SW 1271 (cell line): Measurements from ENCODE around the gene FTH1.
"Not testable (repeated sequence)": the region's sequence is repeated elsewhere in the genome, so short reads cannot be mapped to it uniquely, and the experiment has no call there.

Source experiments
- DNase-seq, 2 experiments: peaks; one replicate each; lab custom pipeline; 2025; lab: John Stamatoyannopoulos, UW

FTH1 gene

DNA sequence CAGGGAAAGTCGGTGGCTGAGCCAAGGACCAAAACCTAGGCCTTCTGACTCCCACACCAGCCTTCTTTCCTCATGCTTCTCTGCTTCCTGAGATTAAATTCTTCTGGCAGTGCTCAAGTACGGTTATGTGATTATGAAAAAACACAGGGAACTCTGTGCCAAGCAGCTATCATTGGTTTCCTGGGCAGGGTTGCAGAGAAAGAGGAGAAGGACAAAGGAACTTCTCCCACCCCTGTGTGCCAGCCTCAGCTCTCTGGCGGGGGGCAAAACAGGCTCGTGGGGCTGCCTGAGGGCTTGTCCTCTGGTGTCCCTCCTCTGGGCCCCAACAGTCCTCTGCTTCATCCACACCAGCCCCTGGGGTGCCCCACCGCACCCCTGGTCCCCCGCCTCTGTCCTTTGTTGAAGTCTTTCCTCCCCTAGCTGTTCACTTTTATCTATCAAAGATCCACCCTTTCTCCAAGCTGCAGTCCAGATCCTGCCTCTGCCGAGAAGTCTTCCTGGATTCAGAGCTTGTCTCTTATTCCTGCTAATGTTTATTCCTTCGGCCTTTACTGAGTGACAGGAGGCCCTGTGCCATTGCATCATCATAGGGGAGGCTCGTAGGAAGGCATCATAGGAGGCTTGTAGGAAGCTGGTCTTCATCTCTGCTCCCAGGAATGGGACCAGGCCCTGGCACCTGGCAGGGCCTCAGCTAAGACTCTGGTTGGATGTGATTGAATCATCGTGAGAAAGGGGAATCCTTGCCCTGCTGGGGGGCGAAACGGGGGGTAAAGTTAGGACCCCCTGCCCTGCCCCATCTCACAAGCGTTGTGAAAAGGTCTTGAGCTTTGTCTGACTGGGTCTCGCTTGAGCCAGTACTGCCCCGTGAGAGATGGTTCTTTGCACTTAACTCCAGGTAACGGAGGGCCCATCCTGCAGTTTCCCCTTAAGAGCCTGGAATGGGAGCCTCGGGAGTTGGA lies 11.5 kb upstream of the FTH1 start:
- no peak for DNase-seq

DNA sequence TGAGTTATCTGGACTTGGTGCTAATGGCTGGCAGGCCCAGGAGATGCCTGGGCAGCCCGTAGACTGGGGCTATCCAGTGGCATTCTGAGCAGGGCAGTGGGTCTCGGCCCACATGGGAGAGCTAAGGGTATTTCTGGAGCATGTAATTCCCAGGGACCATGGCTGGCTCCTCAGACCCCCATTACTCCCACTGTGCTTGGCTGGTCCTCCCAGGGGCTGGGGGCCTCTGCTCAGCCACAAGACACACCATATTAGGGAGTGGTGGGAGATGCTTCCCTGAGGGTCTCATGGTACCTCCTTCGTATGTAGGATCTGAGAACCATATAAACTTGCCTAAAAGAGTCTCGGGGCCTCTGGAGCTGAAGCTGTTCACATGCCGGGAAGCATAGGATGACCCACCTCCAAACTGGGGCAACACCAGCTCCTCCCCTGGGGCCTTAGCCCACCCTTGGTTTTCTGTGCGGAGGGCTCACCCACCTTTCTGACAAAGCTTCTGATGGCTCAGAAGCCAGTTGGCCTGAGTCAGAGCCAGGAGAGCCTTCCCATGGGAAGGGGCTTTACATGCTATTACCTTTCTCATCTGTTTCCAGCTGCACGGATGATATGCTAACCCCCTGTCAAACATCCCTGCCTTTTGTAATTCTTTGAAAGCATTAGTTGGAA lies 9.5 kb upstream of the FTH1 start:
- DNase-seq = no peak

DNA sequence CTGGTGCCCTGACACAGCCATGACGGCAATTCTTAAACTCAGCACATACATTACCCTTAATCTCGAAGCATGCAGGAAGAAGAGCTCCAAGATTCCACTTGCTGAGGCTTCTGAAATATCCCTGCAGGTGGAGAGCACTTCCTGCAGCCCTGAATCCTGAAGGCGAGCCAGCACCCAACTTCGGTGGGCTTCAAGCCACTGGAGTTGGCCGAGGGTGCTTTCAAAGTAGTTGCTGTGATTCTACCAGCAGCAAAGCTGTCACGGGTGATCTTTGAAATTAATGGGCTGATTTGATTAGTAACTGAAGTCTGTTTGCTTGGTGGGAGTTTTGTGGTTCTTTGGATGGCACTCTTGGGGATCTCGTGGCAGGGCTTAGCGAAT lies 9.0 kb upstream of the FTH1 start:
- DNase-seq = no peak

DNA sequence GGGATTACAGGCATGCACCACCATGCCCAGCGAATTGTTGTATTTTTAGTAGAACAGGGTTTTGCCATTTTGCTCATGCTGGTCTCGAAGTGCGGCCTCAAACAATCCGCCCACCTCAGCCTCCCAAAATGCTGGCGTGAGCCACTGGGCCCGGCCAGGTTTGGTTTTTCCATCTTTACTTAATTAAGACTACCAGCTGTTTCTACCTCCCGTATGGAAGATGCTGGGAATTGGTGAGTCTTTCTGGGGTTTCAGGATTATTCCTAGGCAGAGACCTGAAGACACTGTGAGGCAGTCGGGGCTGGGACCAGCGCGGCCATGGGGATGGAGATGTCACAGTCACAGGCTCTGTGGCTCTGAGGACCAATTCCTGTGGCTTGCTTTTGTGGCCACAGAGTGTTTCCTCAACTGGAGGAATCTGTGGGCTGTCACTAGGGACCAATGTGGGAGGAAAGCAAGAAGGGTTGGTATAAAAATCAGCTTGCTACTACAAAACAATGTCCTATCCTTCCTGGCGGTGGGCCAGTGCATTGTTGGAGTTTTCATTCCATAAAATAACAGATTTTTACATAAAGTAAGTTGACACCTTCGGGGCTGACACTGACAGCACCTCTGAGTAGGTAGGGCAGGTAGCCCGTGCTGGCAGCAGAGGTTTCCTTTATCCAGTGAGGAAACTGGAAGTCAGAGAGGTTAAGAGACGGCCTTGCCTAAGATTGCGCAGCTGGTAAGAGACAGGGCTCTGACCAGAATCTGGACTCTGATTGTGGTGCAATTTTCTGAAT lies 8.4 kb upstream of the FTH1 start:
- DNase-seq = no peak

DNA sequence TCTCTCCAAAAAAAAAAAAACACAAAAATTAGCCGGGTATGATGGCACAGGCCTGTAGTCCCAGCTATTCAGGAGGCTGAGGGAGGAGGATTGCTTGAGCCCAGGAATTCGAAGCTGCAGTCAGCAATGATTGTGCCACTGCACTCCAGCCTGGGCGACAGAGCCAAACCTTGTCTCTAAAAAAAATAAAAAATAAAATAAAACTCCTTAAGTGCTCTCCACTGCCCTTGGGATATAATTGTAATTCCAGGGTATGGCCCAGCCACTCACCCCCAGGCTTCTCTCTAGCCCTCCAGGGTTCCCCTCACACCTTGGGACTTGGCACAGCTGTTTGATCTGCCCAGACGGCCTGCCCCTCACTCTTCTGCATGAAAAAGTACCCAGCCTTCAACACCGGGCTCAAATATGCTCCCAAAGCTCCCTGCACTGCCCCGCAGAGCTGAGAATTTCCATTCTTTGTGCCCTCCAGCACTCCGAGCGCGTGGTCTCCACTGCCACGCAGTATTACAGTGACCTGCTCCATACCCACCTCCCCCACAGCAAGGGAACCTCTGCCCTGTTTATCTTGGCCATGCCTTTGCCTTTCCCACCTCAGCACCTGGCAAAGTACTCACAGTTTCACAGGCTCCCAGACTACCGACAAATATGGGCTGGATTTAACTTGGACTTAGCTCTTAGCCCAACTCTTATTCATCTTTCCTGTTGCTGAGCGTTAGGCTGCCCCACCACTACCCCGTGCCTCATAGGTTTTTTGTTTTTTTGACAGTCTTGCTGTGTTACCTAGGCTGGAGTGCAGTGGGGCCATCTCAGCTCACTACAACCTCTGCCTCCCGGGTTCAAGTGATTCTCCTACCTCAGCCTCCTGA lies 7.6 kb upstream of the FTH1 start:
- no peak for DNase-seq

DNA sequence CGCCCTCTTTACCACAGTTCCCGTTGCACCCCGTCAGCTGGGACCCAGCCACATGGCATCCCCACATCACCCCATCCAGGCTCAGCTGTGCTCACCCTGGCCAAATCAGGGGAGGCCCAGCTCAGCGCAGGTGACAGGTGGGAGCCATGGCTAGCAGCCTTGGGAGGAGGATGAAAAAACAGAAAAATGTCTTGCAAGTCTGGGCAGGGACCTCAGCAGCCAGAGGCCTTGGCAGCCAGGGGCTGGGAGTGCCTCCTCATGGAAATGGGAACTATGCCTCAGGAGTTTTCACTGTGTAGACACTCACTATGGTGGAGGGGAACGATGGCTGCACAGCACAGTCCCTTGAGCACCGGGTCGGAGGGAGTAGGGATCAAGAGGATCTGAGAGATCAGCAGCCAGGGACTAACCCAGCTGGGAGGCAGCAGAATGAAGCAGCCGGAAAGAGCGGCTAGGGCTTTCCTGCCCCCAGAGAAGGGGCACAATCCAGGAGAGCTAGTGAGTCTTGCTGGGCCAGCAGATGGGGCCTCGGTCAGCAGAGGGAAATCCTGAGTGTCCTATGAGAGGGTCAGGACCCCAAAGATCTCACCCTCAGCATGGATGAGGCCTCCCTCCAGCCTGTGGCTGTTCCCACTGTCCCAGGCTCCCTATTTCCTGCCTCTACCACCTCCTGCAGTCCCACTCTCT lies 6.2 kb upstream of the FTH1 start:
- DNase-seq = no peak

DNA sequence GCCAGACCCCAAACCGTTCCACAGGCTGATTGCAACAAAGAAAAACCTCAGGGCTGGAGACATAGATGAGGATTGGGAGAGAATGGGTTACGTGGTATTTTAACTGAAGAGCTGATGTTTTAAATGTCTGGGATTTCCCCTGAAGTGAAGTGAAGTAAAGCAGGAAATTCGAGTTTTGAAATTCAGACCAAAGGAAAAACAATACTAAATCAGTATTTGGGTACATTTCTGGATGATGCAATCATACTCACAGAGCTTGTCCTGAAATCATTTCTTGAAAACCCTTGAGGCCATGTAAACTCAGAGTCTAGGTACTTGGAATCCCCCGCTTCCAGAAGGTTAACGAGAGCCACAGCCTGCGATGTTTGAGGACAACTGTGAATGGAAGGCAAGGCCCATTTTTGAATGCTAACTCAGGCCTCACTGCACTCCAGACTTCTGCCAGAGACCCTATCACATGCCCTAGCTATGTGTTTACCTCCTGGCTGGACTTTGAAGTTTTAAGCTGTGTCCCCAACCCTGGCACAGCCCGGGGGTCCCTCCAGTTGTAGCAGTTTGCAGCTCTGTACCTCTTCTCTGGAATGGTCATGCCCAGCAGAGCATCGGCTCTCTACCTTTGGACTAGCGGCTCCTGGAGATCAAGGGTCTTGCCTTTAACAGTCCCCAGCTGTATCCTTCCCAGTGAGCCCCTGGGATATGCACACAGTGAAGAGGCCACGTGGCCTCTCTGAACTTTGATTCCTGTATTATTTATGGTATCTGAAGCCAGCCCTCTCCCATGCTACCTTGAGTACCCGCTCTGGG lies 5.4 kb upstream of the FTH1 start:
- no peak for DNase-seq

DNA sequence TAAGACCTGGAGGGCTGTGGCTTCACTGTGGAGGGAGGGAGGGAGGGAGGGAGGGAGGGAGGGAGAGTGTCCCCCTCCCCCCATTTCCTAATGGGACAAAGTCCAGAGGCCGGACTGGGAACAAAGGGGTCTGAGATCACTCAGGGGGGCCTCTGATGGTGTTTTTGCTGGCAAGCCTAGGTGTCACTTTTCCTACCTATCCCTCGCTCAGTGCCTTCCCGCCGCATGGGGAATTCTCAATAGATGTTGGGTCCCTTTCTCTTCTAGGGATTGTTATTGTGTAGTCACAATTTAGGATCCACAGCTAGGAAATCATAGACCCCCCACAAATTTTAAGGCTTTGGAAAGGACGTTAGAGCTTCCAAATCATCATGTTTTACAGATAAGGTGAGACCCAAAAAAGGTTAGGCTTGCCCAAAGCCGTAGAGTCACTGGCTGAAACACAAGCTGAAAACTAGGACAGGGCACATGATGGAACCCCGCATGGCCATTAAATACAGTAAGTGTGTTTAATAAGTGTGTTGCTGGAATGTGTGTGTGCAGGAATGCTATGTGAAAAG lies 4.8 kb upstream of the FTH1 start:
- DNase-seq = no peak

DNA sequence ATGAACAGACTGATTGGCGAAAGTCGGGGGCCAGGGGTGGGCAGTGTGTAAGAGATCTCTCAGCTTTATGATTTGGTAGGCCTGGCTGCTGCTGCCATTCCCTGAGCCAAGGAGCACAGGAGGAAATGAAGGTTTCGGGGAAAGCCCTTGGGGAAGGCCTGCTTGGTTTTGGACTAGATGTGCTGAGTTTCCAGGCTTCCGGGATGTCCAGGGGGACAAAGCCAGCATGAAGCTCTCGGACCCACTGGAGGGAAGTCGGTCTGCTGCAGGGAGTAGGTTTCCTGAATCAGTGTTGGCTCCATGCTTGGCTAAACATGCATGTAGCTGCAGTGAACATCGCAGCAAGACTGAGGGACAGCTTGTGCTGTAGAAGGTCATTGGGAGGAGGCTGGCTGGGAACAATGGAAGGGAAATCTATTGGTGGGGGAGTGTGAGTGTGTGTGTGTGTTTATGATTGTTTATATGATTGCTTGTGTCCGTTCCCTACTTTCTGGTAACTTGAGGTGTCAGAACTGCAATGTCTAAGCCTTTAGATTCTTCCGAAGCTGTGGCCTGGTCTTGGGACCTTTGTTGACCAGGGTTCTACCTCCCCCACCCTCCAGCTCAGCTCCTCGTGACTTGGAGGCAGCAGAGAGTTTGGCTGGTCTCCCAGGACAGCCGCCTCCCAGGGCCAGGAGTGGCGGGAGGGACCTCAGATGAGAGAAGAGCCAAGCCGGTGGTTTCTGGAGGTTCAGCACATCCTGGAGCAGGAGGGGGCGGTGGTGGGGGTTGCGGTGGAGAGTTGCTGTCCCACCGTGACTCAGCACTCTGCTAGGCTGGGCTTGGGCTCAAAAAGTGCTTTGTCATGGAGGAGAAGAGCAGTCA lies 4.0 kb upstream of the FTH1 start:
- peak; percentile 71 to 75 for DNase-seq

DNA sequence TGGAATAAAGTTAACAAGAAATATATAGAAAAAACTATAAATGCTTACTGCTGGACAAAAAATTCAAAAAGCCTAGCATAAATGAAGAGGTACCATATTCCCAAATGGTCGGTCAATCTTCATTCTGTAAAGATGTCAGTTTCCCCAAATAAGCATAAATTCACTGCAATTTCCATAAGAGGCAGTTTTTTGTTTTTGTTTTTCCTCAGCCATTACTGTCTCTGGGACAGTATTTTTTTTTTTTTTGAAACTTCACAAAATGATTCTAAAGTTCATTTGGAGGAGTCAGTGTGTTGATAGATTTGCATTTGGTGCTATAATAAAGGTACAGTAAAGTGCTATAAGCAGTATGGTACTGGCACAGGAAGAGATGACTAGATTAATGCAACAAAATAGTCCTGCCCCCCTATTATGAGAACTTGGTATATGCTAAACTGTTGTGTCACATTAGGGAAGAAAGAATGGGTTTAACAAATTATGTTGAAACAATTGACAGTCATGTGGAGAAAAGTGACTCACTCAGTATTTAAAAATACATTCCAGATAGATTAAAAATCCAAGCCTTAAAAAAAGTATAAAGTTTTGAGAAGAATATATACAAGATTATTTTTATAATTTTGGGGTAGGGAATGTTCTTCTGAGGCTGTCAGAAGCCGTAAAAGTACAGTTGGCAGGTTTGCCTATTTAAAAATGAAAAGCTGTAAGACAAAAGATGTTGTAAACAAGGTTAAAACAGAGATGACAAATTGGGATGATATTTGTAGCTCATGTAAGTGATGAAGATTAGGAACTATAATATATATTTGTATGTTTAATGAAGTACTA lies 2.6 kb upstream of the FTH1 start:
- DNase-seq = peak in 1 of 2 experiments; percentile 23

DNA sequence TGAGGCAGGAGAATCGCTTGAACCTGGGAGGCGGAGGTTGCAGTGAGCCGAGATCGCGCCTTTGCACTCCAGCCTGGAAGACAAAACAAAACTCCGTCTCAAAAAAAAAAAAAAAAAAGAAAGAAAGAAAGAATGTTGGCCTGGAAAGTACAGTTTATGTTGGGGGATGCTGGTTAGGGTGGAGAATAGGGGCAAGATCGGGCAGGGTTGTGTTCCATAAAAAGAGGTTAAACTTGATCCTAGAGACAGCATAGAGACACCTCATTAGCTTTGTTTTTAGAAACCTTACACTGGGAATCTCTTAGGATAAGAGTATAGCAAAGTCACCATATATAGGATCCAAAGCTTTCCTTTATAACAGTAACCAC lies 1.9 kb upstream of the FTH1 start:
- no peak for DNase-seq

DNA sequence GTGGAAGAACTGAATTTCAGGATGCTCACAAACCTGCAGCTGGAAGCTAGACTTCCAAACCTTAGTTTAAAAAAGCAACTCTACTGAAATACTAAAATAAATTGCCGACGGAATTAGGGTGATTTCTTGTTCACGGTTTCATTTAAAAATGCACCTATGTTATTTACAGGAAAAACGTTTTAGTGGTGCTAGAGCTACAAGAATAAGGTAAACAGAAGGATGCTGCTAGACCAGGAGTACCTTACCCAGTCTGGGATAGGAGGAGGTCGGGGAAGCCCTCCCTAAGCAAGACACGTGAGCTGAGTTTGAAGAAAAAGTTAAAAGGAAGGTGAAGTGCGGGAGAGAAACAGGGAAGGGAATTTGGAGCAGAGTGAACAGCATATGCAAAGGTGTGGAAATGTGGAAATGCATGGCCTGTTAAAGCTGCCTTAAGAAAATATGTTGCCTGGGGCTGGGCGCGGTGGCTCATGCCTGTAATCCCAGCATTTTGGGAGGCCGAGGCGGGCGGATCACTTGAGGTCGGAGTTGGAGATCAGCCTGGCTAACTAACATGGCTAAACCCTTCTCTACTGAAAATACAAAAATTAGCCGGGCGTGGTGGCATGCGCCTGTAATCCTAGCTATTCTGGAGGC lies 1.4 kb upstream of the FTH1 start:
- no peak for DNase-seq

DNA sequence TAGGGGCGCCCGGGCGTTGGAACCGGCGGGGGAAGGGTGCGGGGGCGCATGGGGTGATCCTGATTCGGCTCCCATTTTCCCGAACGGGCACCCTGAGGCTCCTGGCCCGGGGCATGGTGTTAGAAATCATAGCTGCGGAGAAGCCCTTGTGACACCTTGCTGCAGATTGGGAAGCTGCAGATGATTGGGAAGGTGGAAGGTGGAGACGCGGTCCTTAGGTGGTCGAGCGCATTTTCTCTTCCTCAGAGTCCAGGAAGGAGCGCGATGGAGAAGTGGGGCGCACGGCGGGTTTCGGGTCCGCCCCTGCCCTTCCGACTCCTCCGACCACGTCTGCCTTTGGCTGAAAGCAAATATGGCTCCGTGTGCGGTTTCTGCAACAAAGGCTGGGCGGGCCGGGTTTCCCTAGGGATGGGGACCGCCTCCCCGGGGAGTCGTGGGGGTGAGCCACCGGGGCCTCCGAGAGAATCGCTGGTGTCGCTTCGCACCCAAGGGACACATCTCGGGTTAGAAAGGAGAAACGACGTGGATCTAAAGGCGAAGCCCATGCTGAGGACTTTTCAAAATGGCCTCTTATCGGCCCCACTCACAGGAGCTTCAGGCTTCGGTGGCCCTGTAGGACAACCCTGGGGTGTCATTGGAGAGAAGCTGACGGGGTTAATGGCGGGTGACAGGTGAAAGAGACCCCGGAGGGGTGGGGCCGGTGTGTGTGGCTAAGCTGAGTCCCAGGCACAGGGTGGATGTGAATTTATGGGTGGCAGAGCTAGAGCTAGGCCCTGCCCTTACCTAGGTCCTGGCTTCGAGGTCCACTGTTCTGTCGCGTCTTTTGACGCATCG lies 707 bp upstream of the FTH1 start:
- peak in 1 of 2 experiments; percentile 53 for DNase-seq

DNA sequence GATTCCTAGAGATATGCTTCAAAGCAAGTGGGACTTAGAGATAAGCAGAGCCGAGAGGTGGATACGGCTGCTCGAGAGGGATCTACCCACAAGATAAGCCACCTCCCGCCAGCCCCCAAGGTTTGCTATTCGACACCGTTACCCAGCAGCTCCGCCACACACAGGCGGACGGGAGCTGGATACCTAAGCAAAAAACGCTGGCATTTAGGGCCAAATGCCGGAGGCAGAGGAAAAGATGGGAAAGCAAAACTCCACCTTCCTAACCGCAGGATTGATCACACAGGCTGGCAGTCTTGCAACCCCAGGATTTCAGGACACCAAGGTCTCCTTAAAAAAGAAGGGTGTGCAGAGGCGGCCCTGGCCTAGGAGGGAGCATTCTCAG lies 709 bp downstream of the FTH1 start:
- DNase-seq = no peak

DNA sequence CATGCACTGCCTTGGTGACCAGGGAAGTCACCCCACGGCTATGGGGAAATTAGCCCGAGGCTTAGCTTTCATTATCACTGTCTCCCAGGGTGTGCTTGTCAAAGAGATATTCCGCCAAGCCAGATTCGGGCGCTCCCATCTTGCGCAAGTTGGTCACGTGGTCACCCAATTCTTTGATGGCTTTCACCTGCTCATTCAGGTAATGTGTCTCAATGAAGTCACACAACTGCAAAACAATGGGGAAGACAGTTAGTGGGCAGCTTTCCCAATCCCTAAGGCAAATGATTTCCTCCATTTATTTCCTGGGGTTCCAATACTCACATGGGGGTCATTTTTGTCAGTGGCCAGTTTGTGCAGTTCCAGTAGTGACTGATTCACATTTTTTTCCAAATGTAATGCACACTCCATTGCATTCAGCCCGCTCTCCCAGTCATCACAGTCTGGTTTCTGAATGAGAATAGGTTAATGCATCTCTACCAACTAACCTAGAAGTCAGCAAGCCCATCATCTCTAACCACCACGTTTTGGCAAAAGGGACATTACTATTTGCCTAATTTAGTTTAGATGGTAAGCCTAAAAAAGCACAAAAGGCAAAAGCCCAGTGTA lies 2.7 kb downstream of the FTH1 start:
- DNase-seq = not testable (repeated sequence)

DNA sequence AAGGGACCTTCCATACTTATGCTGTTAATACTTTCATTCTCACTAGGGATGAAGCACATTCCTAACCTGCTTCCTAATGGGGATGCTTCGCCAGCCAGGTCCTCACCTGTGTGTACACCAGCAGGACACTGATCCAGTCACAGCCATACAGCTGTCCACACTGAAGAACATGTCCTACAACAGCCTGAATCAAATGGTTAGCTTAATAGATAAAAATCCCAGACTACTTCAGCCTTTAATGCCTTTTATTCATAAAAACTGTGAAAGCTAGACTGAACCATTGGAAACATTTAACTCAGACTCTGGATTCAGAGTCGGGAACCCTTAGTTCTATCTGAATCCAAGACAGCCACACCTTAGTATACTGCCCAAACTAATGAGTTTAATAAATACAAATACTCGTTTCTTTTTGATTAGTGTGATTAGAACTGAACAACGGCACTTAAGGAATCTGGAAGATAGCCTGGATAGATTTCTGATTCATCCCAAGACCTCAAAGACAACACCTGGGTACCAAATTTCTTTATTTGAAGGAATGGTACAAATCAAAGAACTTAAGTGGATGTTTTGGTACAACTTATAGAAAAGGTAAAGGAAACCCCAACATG lies 3.3 kb downstream of the FTH1 start:
- DNase-seq = no peak
